GM10266 (cell line): Measurements from ENCODE around the gene KLHDC8B.

Experiments
- DNase-seq: peaks from one replicate; pipeline ENCODE4 v3.0.0; 2012; ENCODE audit errors: extremely low spot score
- TF ChIP-seq, protein P1 (sequence below): IDR thresholded peaks from 2 replicates; pipeline ENCODE4 v1.5.1; 2012; ENCODE audit warnings: mild to moderate bottlenecking, low read depth; ENCODE audit not compliant: control insufficient read depth, insufficient read depth; ENCODE audit errors: missing control alignments

Gene KLHDC8B

GRCh38 chr3:49171119-49171774, at the start of gene KLHDC8B:
Gene KLHDC8B, plus strand, starts transcription at chr3:49171598. Its CDS starts 1,172 bp downstream, at chr3:49172770.
- TF ChIP-seq, protein P1, sequence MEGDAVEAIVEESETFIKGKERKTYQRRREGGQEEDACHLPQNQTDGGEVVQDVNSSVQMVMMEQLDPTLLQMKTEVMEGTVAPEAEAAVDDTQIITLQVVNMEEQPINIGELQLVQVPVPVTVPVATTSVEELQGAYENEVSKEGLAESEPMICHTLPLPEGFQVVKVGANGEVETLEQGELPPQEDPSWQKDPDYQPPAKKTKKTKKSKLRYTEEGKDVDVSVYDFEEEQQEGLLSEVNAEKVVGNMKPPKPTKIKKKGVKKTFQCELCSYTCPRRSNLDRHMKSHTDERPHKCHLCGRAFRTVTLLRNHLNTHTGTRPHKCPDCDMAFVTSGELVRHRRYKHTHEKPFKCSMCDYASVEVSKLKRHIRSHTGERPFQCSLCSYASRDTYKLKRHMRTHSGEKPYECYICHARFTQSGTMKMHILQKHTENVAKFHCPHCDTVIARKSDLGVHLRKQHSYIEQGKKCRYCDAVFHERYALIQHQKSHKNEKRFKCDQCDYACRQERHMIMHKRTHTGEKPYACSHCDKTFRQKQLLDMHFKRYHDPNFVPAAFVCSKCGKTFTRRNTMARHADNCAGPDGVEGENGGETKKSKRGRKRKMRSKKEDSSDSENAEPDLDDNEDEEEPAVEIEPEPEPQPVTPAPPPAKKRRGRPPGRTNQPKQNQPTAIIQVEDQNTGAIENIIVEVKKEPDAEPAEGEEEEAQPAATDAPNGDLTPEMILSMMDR = peak; percentile 90
- DNase-seq = peak; percentile 93

GRCh38 chr3:49122022-49122421, 49.4 kb upstream of the KLHDC8B start:
- DNase-seq = no peak
- TF ChIP-seq, protein P1 = no peak

DNA sequence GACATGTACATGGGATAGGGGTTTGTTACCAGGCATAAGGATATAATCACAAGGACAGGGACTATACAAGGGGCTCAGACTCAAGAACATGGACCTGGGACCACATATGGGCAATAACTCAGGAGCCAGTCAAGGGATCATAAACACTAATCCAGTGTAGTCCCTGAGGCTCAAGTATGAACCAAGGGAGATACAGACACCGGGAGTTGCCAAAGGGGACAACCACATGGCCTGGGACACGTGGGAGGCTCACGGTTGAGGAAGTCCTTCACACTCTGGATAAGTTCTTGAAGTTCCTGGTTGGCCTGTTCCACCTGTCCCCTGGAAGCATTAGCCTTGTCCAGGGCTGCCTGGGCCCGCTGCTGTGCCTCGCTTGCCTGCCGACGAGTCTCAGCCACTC, 48.9 kb upstream of the KLHDC8B start:
- TF ChIP-seq, protein P1 = no peak
- no peak for DNase-seq

DNA sequence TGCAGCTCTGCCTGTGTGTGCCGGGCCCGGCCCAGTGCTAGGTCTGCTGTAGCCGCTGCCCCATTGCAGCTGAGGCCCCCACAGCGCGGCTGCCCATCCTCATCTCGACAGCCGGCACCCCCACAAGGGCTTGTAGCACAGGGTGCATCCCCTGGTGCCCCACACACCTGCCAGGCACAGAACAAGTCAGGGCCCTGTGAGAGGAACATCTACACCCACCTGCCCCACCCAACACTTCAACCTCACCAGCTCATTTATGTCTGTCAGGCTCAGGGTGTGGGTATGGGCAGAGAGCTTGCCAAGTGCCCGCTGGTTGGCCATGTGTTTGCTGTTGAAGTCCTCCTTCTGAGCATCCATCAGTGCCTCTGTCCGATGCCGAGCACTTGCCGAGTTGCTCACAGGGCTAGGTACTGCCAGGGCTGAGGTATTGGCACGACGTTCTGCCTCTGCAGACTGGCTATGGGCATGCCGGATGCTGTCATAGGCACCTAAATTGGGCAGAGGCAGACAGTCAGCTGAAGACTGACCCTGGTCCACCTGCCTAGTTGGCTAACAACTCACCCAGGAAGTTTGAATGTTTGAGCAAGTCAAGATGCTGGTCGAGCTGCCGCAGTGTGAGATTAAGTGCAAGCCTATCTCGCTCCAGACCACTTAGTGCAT, 48.4 kb upstream of the KLHDC8B start:
- no peak for DNase-seq
- TF ChIP-seq, protein P1 = no peak

DNA sequence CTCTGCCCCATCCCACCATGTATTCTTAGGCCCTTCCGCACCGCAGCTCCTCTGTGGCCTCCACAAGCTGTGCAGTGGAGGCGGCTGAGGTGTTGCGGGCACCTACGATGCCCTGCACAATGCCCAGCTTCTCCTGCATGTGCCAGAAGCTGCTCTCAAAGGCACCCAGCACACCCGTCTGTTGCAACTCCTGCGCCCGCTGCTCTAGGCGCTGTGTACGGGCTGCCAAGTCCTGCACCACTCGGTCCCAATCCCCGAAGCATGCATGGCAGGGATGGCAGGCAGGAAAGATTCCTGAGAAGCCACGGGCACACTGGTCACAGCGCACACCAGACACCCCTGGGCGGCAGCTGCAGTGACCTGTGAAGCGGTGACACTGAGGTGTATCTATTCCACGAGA, 47.7 kb upstream of the KLHDC8B start:
- TF ChIP-seq, protein P1 = no peak
- DNase-seq = no peak

DNA sequence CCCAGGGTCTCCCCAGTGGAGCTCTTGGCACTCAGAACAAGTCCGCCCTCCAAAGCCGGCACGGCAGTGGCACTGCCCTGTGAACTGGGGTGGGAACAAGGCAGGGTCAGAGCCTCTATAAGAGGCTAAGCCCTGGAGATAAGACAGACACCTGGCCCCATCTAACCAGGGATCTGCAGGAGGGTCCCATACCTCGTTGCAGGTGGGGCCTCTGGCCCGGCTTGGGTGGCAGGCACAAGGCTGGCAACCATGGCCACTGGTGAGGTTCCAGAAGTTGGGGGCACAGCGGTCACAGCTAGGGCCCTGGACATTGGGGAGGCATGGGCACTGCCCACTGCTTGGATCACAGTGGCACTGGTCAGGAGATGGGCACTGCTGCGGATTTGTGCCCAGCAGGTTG, 47.2 kb upstream of the KLHDC8B start:
- TF ChIP-seq, protein P1 = no peak
- no peak for DNase-seq

- DNase-seq = no peak
- TF ChIP-seq, protein P1 = peak; percentile 50
These were observed 46.3 kb upstream of the KLHDC8B start for GRCh38 chr3:49124991-49125670.
